DLD1 (cell line): ENCODE data around the gene CGN.

Experiments used
- in situ Hi-C: cut with HindIII; loops from 2 replicates; pipeline ENCODE4 v1.10.0; 2017; ENCODE audit warnings: low sequenced_read_pairs

Gene CGN

GRCh38 chr1:151499365-151499764, 11.8 kb upstream of the CGN start:
- in situ Hi-C loops = no loop called here

- in situ Hi-C loops = no loop called here
These were observed 11.3 kb upstream of the CGN start for GRCh38 chr1:151499930-151500329.

- in situ Hi-C loops = no loop called here
These were observed 9.7 kb upstream of the CGN start for GRCh38 chr1:151501474-151501873.

GRCh38 chr1:151502035-151502700, 9.0 kb upstream of the CGN start:
- in situ Hi-C loops = no loop called here

GRCh38 chr1:151502859-151503780, 8.1 kb upstream of the CGN start:
- in situ Hi-C loops = no loop called here

- in situ Hi-C loops = no loop called here
These were observed 6.9 kb upstream of the CGN start for GRCh38 chr1:151504252-151504651.

GRCh38 chr1:151504759-151505158, 6.4 kb upstream of the CGN start:
- in situ Hi-C loops = no loop called here

- in situ Hi-C loops = no loop called here
These were observed 2.4 kb upstream of the CGN start for GRCh38 chr1:151508833-151509232.

GRCh38 chr1:151509350-151510019, 1.7 kb upstream of the CGN start:
- in situ Hi-C loops = no loop called here

- in situ Hi-C loops = no loop called here
These were observed 1.2 kb upstream of the CGN start for GRCh38 chr1:151510020-151510405.

- in situ Hi-C loops = no loop called here
These were observed 602 bp upstream of the CGN start for GRCh38 chr1:151510614-151510956.

- in situ Hi-C loops = no loop called here
These were observed 539 bp downstream of the CGN start for GRCh38 chr1:151511636-151512215.

- in situ Hi-C loops = no loop called here
These were observed 1.1 kb downstream of the CGN start for GRCh38 chr1:151512326-151512725.

- in situ Hi-C loops = no loop called here
These were observed 1.8 kb downstream of the CGN start for GRCh38 chr1:151512801-151513625.

GRCh38 chr1:151513626-151514121, 2.5 kb downstream of the CGN start:
- in situ Hi-C loops = no loop called here

GRCh38 chr1:151514366-151514765, 3.2 kb downstream of the CGN start:
- in situ Hi-C loops = no loop called here

GRCh38 chr1:151515265-151515664, 4.1 kb downstream of the CGN start:
- in situ Hi-C loops = no loop called here

GRCh38 chr1:151516031-151516511, 4.9 kb downstream of the CGN start:
- in situ Hi-C loops = no loop called here

GRCh38 chr1:151518431-151518830, 7.2 kb downstream of the CGN start:
- in situ Hi-C loops = no loop called here

- in situ Hi-C loops = no loop called here
These were observed 7.7 kb downstream of the CGN start for GRCh38 chr1:151518936-151519335.
